Daoy (cell line): ENCODE measurements around the gene SDC4. TPM values are rescaled to one million over a fixed set of nuclear protein-coding genes. Genes with fewer than 3 reads are reported as not detected.

Experiments
- DNase-seq: peaks from one replicate; pipeline ENCODE4 v3.0.0-alpha.2; 2015; ENCODE audit warnings: low read depth
- total RNA-seq: library from RNA; depleted of rRNA; stranded (reverse); fragments of >200 nt; shearing (Covaris generic); gene quantifications from 2 replicates; pipeline ENCODE4 v1.2.3, GENCODE V29; 2014; rRNA removed

Gene SDC4, protein sequence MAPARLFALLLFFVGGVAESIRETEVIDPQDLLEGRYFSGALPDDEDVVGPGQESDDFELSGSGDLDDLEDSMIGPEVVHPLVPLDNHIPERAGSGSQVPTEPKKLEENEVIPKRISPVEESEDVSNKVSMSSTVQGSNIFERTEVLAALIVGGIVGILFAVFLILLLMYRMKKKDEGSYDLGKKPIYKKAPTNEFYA
- 136 and 143 TPM in 2 replicates for total RNA-seq

DNA sequence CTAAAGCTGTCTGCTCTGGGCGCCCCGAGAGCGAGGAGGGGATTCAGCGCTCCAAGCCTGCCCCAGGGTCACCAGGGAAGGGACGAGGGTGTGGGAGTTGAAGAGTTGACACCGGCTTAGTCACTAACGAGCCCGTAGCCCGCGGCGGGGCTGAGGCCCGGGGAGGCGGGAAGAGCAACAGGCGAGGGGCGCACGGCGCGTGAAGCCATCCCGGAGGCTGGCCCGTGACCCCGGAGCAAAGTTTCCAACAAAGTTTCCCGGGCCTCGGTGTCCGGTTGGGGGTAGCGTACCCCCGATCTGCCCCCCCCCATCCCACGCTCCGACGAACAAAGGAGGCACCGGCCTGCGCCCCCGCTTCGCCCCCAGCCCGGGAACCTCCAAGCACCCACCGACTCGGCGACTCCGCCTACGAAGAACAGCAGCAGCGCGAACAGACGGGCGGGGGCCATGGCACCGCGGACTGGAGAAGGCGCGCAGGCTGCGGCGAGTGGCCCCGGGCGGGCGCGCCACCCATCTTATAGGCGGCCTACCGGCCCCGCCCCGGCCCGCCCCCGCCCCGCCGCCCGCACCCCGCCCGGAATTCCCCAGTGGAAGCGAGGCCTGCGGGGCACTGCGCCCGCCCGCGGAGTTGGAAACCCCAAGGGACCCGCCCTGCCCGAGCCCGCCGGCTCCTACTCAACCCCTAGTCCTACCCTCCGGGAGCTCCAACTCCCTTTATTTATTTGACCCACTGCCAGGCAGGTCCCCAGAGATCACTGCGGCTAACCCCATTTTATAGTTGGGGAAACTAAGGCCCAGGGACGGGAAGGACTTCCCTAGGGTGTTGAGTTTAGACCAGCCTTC is at the start of gene SDC4:
Gene SDC4, minus strand, starts transcription at position 489 of the 843 bp plus-strand sequence. Its CDS starts 40 bp downstream, at position 449.
- DNase-seq, result peak; percentile 78

- no peak for DNase-seq
Observed at GRCh38 chr20:45395114-45395415, 46.8 kb upstream of the SDC4 start.

DNA sequence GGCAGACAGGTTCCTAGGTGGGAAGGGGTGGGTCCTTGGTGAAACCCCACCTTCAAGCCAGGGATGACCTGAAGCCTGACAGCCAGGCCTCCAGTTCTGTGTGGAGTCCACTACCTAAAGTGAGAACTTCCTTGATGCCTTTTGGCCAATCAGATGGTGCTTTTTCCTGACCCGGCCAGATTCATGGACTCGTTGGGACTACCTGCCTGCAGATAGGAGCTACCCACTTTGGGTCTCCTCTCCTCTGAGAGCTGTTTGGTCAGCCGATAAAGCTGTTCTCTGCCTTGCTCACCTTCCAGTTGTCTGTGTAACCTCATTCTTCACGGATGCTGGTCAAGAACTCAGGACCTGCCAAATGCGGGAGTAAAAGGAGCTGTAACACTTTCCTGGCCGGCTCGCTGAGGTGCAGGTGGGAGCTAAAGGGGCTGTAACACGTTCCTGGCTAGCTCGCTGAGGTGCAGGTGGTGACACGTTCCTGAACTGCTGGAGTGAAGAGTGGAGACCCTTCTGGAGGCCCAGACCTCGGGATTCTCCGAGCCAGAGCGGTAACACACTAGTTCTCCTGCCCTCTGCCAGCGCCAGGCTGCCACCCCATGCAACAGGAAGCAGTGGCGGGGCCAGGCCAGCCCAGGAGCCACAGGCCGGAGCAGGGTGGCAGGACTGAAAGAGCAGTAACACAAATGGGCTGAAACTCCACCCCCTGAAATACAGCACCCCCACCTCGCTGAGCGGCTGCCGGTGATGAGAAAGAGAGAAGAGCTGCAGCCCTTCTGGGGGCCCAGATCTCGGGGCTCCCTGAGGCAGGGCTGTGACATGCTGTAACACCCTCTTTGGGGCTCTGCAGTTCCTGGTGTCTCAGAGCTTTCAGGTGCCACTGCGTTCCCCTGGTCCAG is 46.2 kb upstream of the SDC4 start:
- no peak for DNase-seq

DNA sequence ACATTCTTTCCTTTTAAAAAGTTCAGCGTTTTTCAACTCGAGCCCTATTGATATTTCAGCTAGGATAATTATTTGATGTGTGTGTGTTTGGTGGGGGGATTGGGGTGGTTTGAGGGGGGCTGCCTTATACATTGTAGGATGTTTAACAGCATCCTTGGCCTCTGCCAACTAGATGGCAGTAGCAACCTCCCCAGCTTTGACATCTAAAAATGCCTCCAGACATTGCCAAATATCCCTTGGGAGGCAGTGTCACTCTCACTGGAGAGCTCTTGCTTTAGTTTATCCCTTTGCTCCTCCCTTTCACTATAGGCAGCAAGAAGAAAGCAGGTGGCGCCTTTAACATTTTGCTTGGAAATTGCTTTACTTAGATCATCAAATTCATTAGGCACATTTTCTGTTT is 44.5 kb upstream of the SDC4 start:
- no peak for DNase-seq

DNA sequence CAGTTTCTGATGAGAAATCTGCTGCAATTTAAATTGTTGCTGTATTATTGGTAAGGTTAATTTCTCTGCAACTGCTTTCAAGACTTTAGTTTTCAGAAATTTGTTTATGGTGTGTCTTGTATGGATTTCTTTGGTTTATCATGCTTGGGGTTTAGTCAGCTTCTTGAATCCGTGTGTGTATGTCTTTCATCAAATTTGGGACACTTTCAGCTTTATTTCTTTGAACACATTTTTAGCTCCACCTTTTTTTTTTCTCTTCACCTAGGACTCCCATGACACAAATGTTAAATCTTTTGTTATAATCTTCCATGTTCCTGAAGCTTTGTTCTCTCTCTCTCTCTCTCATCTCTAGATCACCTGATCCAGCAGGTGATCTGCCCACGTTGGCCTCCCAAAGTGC is 43.3 kb upstream of the SDC4 start:
- no peak for DNase-seq

DNA sequence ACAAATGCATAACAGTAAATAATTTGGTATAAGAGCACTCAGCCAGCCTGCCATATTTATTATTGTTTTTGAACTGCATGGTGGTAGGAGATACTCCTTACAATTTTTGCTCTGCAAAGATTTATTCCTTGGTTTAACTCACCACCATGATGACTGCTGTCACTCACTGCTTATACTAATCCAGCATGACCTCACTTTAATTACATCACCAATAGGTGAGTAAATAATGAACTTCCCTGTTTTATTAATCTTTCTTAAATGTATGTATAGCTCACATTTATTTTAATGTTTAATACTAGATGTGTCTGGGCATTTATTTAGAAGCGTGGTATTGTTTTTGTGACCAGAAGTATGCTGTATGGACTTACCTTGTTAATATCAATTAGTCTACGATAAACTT is 42.7 kb upstream of the SDC4 start:
- no peak for DNase-seq

- DNase-seq, result no peak
Observed at GRCh38 chr20:45387274-45387673, 39.0 kb upstream of the SDC4 start.

DNA sequence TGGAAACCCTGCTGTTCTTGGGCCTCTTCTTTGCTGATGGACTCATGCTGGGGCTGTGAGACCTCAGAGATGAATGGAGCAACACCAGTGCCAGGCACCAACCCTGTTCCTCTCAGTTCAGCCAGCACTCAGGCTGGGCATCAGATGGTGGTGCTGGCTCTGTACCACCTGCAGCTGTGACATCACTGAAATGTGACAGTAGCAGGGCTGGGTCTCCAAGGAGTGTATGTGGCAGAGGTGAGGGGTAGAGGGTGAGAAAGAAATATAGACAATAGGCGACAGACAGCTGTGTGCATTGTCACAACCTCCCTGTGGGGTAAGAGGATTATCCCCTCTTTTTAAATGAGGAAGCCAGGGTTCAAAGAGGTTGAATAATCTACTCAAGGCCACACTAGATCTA is 30.0 kb upstream of the SDC4 start, which contains the start of gene TP53TG5:
Gene TP53TG5, minus strand, starts transcription at position 135 of the 400 bp plus-strand sequence. Its CDS starts 89 bp downstream, at position 46.
- no peak for DNase-seq

- no peak for DNase-seq
Observed at GRCh38 chr20:45377269-45377668, 29.0 kb upstream of the SDC4 start.

GRCh38 chr20:45374966-45375365 is 26.7 kb upstream of the SDC4 start:
- DNase-seq, result no peak

- DNase-seq, result no peak
Observed at GRCh38 chr20:45374101-45374467, 25.9 kb upstream of the SDC4 start.

GRCh38 chr20:45373353-45374100 is 25.3 kb upstream of the SDC4 start:
- peak; percentile 86 for DNase-seq

GRCh38 chr20:45372646-45373352 is 24.6 kb upstream of the SDC4 start:
- DNase-seq, result no peak

- DNase-seq, result no peak
Observed at GRCh38 chr20:45372241-45372640, 24.0 kb upstream of the SDC4 start.

DNA sequence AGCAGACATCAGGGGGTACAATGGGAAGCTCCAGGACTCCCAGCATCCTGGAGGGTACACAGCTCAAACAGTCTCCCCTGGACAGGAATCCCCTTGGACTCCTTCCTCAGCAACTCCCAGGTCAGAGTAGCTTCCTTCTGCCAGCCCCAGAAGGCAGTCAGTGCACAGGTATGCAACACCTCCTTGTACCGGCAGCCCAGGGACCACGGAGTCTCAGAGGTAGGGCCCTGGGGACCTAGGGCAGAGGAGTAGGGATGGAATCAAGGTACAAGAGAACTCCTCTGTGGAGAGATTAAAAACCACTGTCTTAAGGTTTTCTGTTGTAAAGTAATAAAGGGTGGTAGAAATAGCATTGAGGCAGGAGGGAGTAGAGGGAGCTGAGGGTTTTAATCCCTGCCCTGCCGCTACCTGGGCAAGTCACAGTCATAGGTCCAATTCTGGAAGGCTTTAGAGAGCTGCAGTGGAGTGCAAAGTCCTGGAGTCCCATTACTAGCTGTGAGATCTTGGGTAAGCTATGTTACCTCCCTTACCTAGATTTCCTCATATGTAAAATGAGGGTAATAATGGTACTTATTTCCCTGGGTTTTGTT is 22.4 kb upstream of the SDC4 start:
- no peak for DNase-seq

DNA sequence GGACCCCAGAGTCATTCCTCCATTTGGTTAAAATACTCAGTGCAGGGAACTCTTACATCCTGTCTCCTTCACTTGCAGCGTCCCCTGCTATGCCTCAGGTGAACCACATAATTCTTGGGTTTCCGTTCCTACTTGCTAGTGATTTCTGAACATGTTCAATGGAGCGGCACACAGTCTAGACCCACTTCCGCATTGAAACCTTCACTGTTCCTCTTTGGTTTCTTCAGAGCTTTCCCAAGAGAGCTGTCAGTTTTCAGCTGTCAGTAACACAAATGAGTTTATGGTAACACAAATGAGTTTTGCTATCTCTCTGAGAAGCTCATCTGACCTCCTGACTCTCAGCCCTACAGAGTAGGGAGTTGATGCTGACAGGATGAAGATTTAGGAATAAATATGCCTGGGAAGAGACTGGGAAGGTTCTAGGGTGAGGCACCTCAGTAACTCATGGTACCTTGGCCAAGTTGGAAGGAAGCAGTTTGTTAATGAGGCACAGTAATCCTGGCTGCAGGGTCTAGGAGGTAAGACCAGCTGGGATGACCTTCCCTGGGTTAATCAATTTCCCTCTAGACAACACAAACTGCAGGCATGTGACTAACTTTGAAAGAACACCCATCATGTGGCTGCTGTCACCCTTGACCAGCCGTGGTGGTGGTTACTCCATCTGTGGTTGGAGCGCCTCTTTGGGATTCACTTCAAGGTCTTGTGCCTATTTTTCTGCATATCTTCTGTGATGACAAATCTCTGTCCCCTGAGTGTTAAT is 20.2 kb upstream of the SDC4 start:
- DNase-seq, result no peak

- DNase-seq, result no peak
Observed at GRCh38 chr20:45367126-45367525, 18.9 kb upstream of the SDC4 start.

- no peak for DNase-seq
Observed at GRCh38 chr20:45366631-45367030, 18.4 kb upstream of the SDC4 start.

DNA sequence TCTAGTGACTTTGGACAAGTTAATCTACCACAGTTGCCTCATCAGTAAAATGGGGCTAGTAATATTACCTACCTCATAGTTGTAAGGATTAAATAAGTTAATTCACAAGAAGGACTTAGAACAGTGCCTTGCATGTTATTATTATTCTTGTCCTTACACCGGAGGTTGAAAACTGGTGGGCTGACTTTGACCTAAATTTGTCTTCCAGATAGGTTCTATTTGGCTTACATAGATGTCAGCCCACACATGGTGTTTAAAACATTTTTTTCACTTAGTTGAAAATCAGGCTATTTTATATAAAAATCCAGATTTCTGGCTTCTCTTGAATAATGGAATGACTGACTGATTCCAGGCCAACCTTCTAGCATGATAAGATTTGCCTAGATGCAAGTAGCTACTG is 18.0 kb upstream of the SDC4 start:
- DNase-seq, result no peak

- no peak for DNase-seq
Observed at GRCh38 chr20:45365444-45365970, 17.3 kb upstream of the SDC4 start.
